Kidney (tissue), 14 donors: ENCODE data around the gene A3GALT2. TPM values are rescaled to one million over a fixed set of nuclear protein-coding genes. Genes with fewer than 3 reads are reported as not detected.

Experiments used
- DNase-seq, 5 donors: peaks; one replicate each; pipeline ENCODE4 v3.0.0-alpha.2; 2013 to 2020
- FAIRE-seq: peaks from 2 replicates; lab custom pipeline; 2012; peaks lifted over from hg19 to GRCh38; lab: Jason Lieb, UNC
- H3K27ac ChIP-seq, 2 donors: one replicate each; pipeline ENCODE4 v1.7.0; 2013; ENCODE audit warnings: low read depth in 2 of 2, low read length in 2 of 2, inconsistent platforms in 1 of 2
- H3K27me3 ChIP-seq: one replicate; pipeline ENCODE4 v1.7.1; 2013; ENCODE audit warnings: low read length, inconsistent platforms; ENCODE audit not compliant: control insufficient read depth, insufficient read depth
- H3K36me3 ChIP-seq, 3 donors: one replicate each; pipeline versions ENCODE4 v1.7.0 to v1.7.1; 2013; ENCODE audit warnings: low read length in 3 of 3, control low read depth in 1 of 3, inconsistent platforms in 1 of 3; ENCODE audit not compliant: insufficient read depth in 3 of 3, control insufficient read depth in 2 of 3
- H3K4me1 ChIP-seq, 3 donors: one replicate each; pipeline versions ENCODE4 v1.7.0 to v1.7.1; 2013; ENCODE audit warnings: low read length in 3 of 3, inconsistent platforms in 1 of 3, low read depth in 1 of 3; ENCODE audit not compliant: control insufficient read depth in 2 of 3, insufficient read depth in 2 of 3
- H3K4me3 ChIP-seq, 3 donors: one replicate each; pipeline versions ENCODE4 v1.7.0 to v1.8.1; 2013; ENCODE audit warnings: low read length in 3 of 3, control low read depth in 1 of 3, inconsistent platforms in 1 of 3
- H3K9ac ChIP-seq, 3 donors: one replicate each; pipeline versions ENCODE4 v1.7.0 to v1.7.1; 2013; ENCODE audit warnings: low read length in 3 of 3, control low read depth in 1 of 3, inconsistent platforms in 1 of 3
- H3K9me3 ChIP-seq, 3 donors: one replicate each; pipeline versions ENCODE4 v1.7.0 to v1.7.1; 2013; ENCODE audit warnings: low read length in 3 of 3, control low read depth in 1 of 3, inconsistent platforms in 1 of 3; ENCODE audit not compliant: control insufficient read depth in 2 of 3, insufficient read depth in 1 of 3
- CTCF ChIP-seq: IDR thresholded peaks from 3 replicates; pipeline ENCODE4 v1.5.1; 2012; ENCODE audit warnings: mild to moderate bottlenecking, moderate library complexity, borderline replicate concordance; ENCODE audit not compliant: insufficient read depth; ENCODE audit errors: extremely low read depth
- intact Hi-C: fragments of 100-400 bp; cut with DNase I; formaldehyde crosslinking; loops from one replicate; pipeline ENCODE4 v1.11.1; 2022
- polyA plus RNA-seq: library from polyadenylated mRNA; stranded (reverse); fragments of 350-450 nt; fragmentation: Illumina TruSeq; extraction: RNeasy Lipid Tissue Mini Kit (QIAGEN cat#74804); gene quantifications from one replicate; pipeline ENCODE4 v1.2.3, GENCODE V29; 2014; ENCODE audit warnings: low read depth, low replicate concordance; ENCODE audit not compliant: insufficient read depth
- total RNA-seq: library from RNA; stranded (reverse); fragmentation: NEBNext Ultra II Directional; extraction: Animal tissue kit (Norgen Biotek cat#: 25700); gene quantifications from one replicate; pipeline ENCODE4 v1.2.1, GENCODE V29; 2021
- donor health status: control.
- donor health status: control.
- donor health status: control.
- donor health status: control.
- donor health status: control.
- donor health status: DM: yes; HTN: yes; CAD: no.
- donor health status: Normal renal cell carcinoma (clear cell type).

The A3GALT2 gene
- total and polyA plus RNA-seq, 2 donors from 2014 or later = not detected

GRCh38 chr1:33275706-33276572 lies 45.0 kb downstream of the A3GALT2 start:
- FAIRE-seq (no peak), DNase-seq (peak in 1 of 5 donors; percentile 38)
- no peak for TF ChIP-seq CTCF
- H3K27ac ChIP-seq = no peak overlapping the region
- H3K9ac ChIP-seq = no peak overlapping the region
- H3K4me3 ChIP-seq = no peak overlapping the region
- no peaks in the 10 kb centered on the region for H3K27me3 ChIP-seq
- intact Hi-C loops = no loop called here
- peaks cover 0 to 12% (median 0%) of the 10 kb centered on the region in 3 donors for H3K4me1 ChIP-seq
- H3K9me3 ChIP-seq = no peaks in the 10 kb centered on the region
- H3K36me3 ChIP-seq = peaks cover 2 to 17% (median 10%) of the 10 kb centered on the region in 3 donors

GRCh38 chr1:33275195-33275594 lies 45.7 kb downstream of the A3GALT2 start:
- DNase-seq (peak in 1 of 5 donors; percentile 7), FAIRE-seq (no peak)
- Histone ChIP-seq H3K9me3 (no peaks in the 10 kb centered on the region), H3K27me3 (no peaks in the 10 kb centered on the region), H3K4me3 (no peak overlapping the region), H3K36me3 (peaks cover 5 to 15% (median 10%) of the 10 kb centered on the region in 3 donors), H3K9ac (no peak overlapping the region), H3K4me1 (peaks cover 0 to 12% (median 0%) of the 10 kb centered on the region in 3 donors), H3K27ac (peak overlapping the region in 1 of 2 donors; percentile 16)
- intact Hi-C loops = no loop called here
- no peak for TF ChIP-seq CTCF

GRCh38 chr1:33274446-33274845 lies 46.5 kb downstream of the A3GALT2 start:
- peaks cover 8 to 14% (median 10%) of the 10 kb centered on the region in 3 donors for H3K36me3 ChIP-seq
- H3K4me1 ChIP-seq = peaks cover 0 to 12% (median 0%) of the 10 kb centered on the region in 3 donors
- peak in 1 of 5 donors; percentile 13 for DNase-seq
- no peaks in the 10 kb centered on the region for H3K9me3 ChIP-seq
- no peak overlapping the region for H3K9ac ChIP-seq
- intact Hi-C loops = no loop called here
- no peak for TF ChIP-seq CTCF
- no peak overlapping the region for H3K27ac ChIP-seq
- H3K4me3 ChIP-seq = no peak overlapping the region
- no peak for FAIRE-seq
- no peaks in the 10 kb centered on the region for H3K27me3 ChIP-seq
